ENCODE measurements around the gene ZCWPW1.

Gene ZCWPW1

GRCh38 chr7:100428199-100428966 lies at the start of gene ZCWPW1:
TSS of gene ZCWPW1 (minus strand) at chr7:100428703. CDS start at chr7:100420649, 8,054 bp downstream.
- peaks cover 35% of the 10 kb centered on the region for H3K36me3 Mint-ChIP-seq
- peaks cover 41% of the 10 kb centered on the region for H3K4me1 Mint-ChIP-seq

GRCh38 chr7:100477871-100478267 lies 49.4 kb upstream of the ZCWPW1 start:
- H3K4me1 Mint-ChIP-seq, result peaks cover 58% of the 10 kb centered on the region
- CTCF ChIA-PET, result interaction anchor here (1.2 to 4.5 kb wide), 7 partner anchors 8 to 374 kb away, joined by 3 to 26 read pairs (median 3); partner anchors contain the start of gene SLC12A9
- no peaks in the 10 kb centered on the region for H3K27me3 Mint-ChIP-seq
- H3K4me3 Mint-ChIP-seq, result peak overlapping the region; percentile 90
- peak; percentile 35 for DNase-seq
- H3K27ac Mint-ChIP-seq, result peak overlapping the region; percentile 83
- H3K9me3 Mint-ChIP-seq, result no peaks in the 10 kb centered on the region
- H3K36me3 Mint-ChIP-seq, result peaks cover 36% of the 10 kb centered on the region

More at GRCh38 chr7:100428199-100428966, at the start of gene ZCWPW1:
- Mint-ChIP-seq H3K27me3 (peaks cover 23% of the 10 kb centered on the region), H3K27ac (peak within 1 kb of the TSS; percentile 100), H3K4me3 (peak within 1 kb of the TSS; percentile 96), H3K9me3 (no peaks in the 10 kb centered on the region)
- peak; percentile 97 for DNase-seq
- CTCF ChIA-PET, result interaction anchor here (0.8 to 2.0 kb wide), 3 partner anchors 20 to 54 kb away, joined by 3 to 5 read pairs (median 3); no protein-coding TSS in a partner anchor

- DNase-seq, result peak; percentile 66
- Mint-ChIP-seq H3K36me3 (peaks cover 39% of the 10 kb centered on the region), H3K9me3 (no peaks in the 10 kb centered on the region), H3K4me1 (peaks cover 54% of the 10 kb centered on the region), H3K27ac (peak overlapping the region; percentile 87), H3K4me3 (peak overlapping the region; percentile 90), H3K27me3 (no peaks in the 10 kb centered on the region)
- CTCF ChIA-PET, result interaction anchor here (1.2 to 4.5 kb wide), 9 partner anchors 8 to 375 kb away, joined by 3 to 26 read pairs (median 3); partner anchors contain the start of genes MEPCE and SLC12A9
These were observed 48.7 kb upstream of the ZCWPW1 start for GRCh38 chr7:100476903-100477870.

GRCh38 chr7:100476101-100476780 lies 47.7 kb upstream of the ZCWPW1 start:
- Mint-ChIP-seq H3K4me3 (peak overlapping the region; percentile 90), H3K36me3 (peaks cover 43% of the 10 kb centered on the region), H3K4me1 (peaks cover 52% of the 10 kb centered on the region), H3K27ac (peak overlapping the region; percentile 85), H3K27me3 (no peaks in the 10 kb centered on the region), H3K9me3 (no peaks in the 10 kb centered on the region)
- no peak for DNase-seq
- CTCF ChIA-PET, result interaction anchor here (0.9 to 1.8 kb wide), 4 partner anchors 46 to 113 kb away, joined by 3 to 5 read pairs (median 3); partner anchors contain the start of gene MEPCE

- no peaks in the 10 kb centered on the region for H3K9me3 Mint-ChIP-seq
- no peaks in the 10 kb centered on the region for H3K27me3 Mint-ChIP-seq
- no peak for DNase-seq
- H3K27ac Mint-ChIP-seq, result peak overlapping the region; percentile 85
- peaks cover 55% of the 10 kb centered on the region for H3K4me1 Mint-ChIP-seq
- H3K4me3 Mint-ChIP-seq, result peak overlapping the region; percentile 90
- CTCF ChIA-PET, result interaction anchor here (0.9 to 1.1 kb wide), 4 partner anchors 18 to 113 kb away, joined by 3 to 4 read pairs (median 3); no protein-coding TSS in a partner anchor
- H3K36me3 Mint-ChIP-seq, result peaks cover 46% of the 10 kb centered on the region
These were observed 47.0 kb upstream of the ZCWPW1 start for GRCh38 chr7:100475549-100475948.

GRCh38 chr7:100472854-100473499 lies 44.5 kb upstream of the ZCWPW1 start:
- Mint-ChIP-seq H3K4me1 (peaks cover 57% of the 10 kb centered on the region), H3K4me3 (no peak overlapping the region)

GRCh38 chr7:100472121-100472851 lies 43.8 kb upstream of the ZCWPW1 start:
- Mint-ChIP-seq H3K4me1 (peaks cover 57% of the 10 kb centered on the region), H3K4me3 (no peak overlapping the region), H3K27ac (peak overlapping the region; percentile 19), H3K36me3 (peaks cover 52% of the 10 kb centered on the region), H3K27me3 (no peaks in the 10 kb centered on the region), H3K9me3 (no peaks in the 10 kb centered on the region)
- no peak for DNase-seq
- CTCF ChIA-PET, result no interaction called here

More at GRCh38 chr7:100472854-100473499, 44.5 kb upstream of the ZCWPW1 start:
- H3K36me3 Mint-ChIP-seq, result peaks cover 52% of the 10 kb centered on the region
- peak overlapping the region; percentile 33 for H3K27ac Mint-ChIP-seq
- CTCF ChIA-PET, result interaction anchor here (1.2 to 1.9 kb wide), 2 partner anchors 65 to 87 kb away, joined by 3 to 7 read pairs; no protein-coding TSS in a partner anchor
- no peak for DNase-seq
- H3K27me3 Mint-ChIP-seq, result no peaks in the 10 kb centered on the region
- H3K9me3 Mint-ChIP-seq, result no peaks in the 10 kb centered on the region

- peaks cover 47% of the 10 kb centered on the region for H3K36me3 Mint-ChIP-seq
- no peak overlapping the region for H3K4me3 Mint-ChIP-seq
These were observed 42.5 kb upstream of the ZCWPW1 start for GRCh38 chr7:100471021-100471420.

GRCh38 chr7:100469227-100470044 lies 40.9 kb upstream of the ZCWPW1 start:
- Mint-ChIP-seq H3K27ac (peak overlapping the region; percentile 75), H3K4me3 (no peak overlapping the region), H3K9me3 (no peaks in the 10 kb centered on the region), H3K27me3 (no peaks in the 10 kb centered on the region), H3K36me3 (peaks cover 43% of the 10 kb centered on the region), H3K4me1 (peaks cover 36% of the 10 kb centered on the region)
- CTCF ChIA-PET, result interaction anchor here (0.7 to 3.1 kb wide), 18 partner anchors 9 to 340 kb away, joined by 3 to 36 read pairs (median 5); partner anchors contain the start of genes AGFG2 and TSC22D4
- DNase-seq, result peak; percentile 89

More at GRCh38 chr7:100471021-100471420, 42.5 kb upstream of the ZCWPW1 start:
- DNase-seq, result no peak
- CTCF ChIA-PET, result interaction anchor here (1.0 to 3.1 kb wide), 3 partner anchors 11 to 89 kb away, joined by 3 to 36 read pairs (median 5); partner anchors contain the start of gene AGFG2
- H3K4me1 Mint-ChIP-seq, result peaks cover 44% of the 10 kb centered on the region
- no peaks in the 10 kb centered on the region for H3K9me3 Mint-ChIP-seq
- no peaks in the 10 kb centered on the region for H3K27me3 Mint-ChIP-seq
- peak overlapping the region; percentile 81 for H3K27ac Mint-ChIP-seq

GRCh38 chr7:100467638-100468373 lies 39.3 kb upstream of the ZCWPW1 start:
- no peaks in the 10 kb centered on the region for H3K27me3 Mint-ChIP-seq
- DNase-seq, result no peak
- peak overlapping the region; percentile 7 for H3K27ac Mint-ChIP-seq
- peaks cover 37% of the 10 kb centered on the region for H3K36me3 Mint-ChIP-seq
- no peak overlapping the region for H3K4me3 Mint-ChIP-seq
- H3K4me1 Mint-ChIP-seq, result peaks cover 19% of the 10 kb centered on the region
- no peaks in the 10 kb centered on the region for H3K9me3 Mint-ChIP-seq
- CTCF ChIA-PET, result interaction anchor here (1.0 to 1.6 kb wide), 2 partner anchors 87 to 91 kb away, joined by 3 read pairs; no protein-coding TSS in a partner anchor
